ENCODE data around the gene IL17C.

The IL17C gene

GRCh38 chr16:88687676-88688012 lies 49.3 kb downstream of the IL17C start:
- no peak overlapping the region for H3K4me3 ChIP-seq
- TF ChIP-seq, protein P1, sequence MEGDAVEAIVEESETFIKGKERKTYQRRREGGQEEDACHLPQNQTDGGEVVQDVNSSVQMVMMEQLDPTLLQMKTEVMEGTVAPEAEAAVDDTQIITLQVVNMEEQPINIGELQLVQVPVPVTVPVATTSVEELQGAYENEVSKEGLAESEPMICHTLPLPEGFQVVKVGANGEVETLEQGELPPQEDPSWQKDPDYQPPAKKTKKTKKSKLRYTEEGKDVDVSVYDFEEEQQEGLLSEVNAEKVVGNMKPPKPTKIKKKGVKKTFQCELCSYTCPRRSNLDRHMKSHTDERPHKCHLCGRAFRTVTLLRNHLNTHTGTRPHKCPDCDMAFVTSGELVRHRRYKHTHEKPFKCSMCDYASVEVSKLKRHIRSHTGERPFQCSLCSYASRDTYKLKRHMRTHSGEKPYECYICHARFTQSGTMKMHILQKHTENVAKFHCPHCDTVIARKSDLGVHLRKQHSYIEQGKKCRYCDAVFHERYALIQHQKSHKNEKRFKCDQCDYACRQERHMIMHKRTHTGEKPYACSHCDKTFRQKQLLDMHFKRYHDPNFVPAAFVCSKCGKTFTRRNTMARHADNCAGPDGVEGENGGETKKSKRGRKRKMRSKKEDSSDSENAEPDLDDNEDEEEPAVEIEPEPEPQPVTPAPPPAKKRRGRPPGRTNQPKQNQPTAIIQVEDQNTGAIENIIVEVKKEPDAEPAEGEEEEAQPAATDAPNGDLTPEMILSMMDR (IDR thresholded peaks at IDR 0.05) = no peak

DNA sequence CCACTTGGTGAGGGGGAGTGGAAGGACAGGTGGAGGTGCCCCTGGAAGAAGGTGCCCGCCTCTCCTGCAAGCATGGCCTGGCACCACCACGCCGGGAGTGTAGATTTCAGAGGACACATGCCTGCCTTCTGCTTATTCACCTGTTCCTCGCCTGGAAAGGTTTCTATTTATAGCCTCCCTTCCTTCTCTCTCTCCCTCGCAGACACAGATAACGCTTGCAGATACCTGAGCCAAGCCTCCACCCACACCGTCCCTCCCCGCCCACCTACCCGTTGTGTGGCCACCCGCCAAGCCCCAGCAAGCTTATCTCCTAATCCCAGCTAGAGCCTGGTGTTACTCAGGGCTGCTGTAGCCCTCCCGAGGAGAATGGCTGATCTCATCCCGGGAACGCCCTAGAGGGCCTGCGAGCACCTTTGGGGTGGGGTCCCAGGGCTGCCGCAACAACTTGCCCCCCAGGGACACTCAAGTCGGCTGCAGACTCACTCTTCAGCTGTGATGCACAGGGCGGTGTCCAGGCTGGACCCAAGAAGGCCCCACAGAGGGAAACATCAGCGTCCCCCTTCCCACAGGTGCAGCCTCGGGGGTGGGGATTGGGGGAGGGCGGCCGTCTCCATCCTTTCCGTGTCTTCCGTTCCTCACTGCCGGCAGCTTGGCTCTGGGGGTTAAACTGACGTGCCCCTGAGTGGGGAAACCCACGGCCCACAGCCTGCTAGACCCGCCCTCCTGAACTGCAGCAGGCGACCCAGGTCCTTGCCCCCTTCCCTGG lies 49.8 kb downstream of the IL17C start:
- peaks cover 2 to 94% of the 10 kb centered on the region in 2 donors for H3K27me3 ChIP-seq
- TF ChIP-seq, protein P1 (IDR thresholded peaks at IDR 0.05) = no peak
- H3K4me3 ChIP-seq = no peak overlapping the region
- no peak overlapping the region for H3K27ac ChIP-seq
- no peaks in the 10 kb centered on the region for H3K36me3 ChIP-seq
- H3K9me3 ChIP-seq = no peaks in the 10 kb centered on the region
- intact Hi-C loops (cut with DNase I; ENCODE audit: low total_unique reads) = no loop called here
- peaks cover 0 to 22% (median 19%) of the 10 kb centered on the region in 4 donors for H3K4me1 ChIP-seq
- no peak for DNase-seq

More at GRCh38 chr16:88687676-88688012, 49.3 kb downstream of the IL17C start:
- H3K9me3 ChIP-seq = no peaks in the 10 kb centered on the region
- no peaks in the 10 kb centered on the region for H3K36me3 ChIP-seq
- no peak overlapping the region for H3K27ac ChIP-seq
- peaks cover 0 to 22% (median 19%) of the 10 kb centered on the region in 4 donors for H3K4me1 ChIP-seq
- no peak for DNase-seq
- H3K27me3 ChIP-seq = peaks cover 2 to 94% of the 10 kb centered on the region in 2 donors
- intact Hi-C loops (cut with DNase I; ENCODE audit: low total_unique reads) = no loop called here
